GM13976 (cell line): ENCODE results near the gene TLCD2.

Experiments used
- DNase-seq: peaks from one replicate; pipeline ENCODE4 v3.0.0; 2012; ENCODE audit warnings: low spot score
- in situ Hi-C: fragments of 300-500 bp; cut with MboI; formaldehyde crosslinking; loops from one replicate; pipeline ENCODE4 v1.12.0; 2022; ENCODE audit warnings: low sequenced_read_pairs, mixed read lengths, inconsistent platforms; ENCODE audit not compliant: unreplicated experiment
- TF ChIP-seq, protein P1 (sequence below): IDR thresholded peaks from 2 replicates; pipeline ENCODE4 v1.5.1; 2012; ENCODE audit warnings: borderline replicate concordance, mild to moderate bottlenecking; ENCODE audit not compliant: insufficient read depth; ENCODE audit errors: extremely low read depth, missing control alignments, control extremely low read depth

TLCD2 gene

DNA sequence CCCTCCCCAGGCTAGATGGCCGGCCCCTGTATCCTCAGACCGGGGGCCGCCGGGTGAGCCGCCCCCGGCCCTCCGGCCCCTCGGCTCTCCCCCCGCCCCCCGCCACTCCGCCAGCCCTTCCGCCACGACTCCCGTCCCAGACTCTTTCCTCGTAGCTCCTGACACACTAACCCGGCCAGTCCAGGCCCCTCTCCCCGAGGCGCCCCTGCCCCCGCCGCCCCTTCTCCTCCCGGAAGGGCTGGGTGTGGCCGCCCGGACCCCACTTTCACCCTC, 5.6 kb upstream of the TLCD2 start:
- TF ChIP-seq, protein P1, sequence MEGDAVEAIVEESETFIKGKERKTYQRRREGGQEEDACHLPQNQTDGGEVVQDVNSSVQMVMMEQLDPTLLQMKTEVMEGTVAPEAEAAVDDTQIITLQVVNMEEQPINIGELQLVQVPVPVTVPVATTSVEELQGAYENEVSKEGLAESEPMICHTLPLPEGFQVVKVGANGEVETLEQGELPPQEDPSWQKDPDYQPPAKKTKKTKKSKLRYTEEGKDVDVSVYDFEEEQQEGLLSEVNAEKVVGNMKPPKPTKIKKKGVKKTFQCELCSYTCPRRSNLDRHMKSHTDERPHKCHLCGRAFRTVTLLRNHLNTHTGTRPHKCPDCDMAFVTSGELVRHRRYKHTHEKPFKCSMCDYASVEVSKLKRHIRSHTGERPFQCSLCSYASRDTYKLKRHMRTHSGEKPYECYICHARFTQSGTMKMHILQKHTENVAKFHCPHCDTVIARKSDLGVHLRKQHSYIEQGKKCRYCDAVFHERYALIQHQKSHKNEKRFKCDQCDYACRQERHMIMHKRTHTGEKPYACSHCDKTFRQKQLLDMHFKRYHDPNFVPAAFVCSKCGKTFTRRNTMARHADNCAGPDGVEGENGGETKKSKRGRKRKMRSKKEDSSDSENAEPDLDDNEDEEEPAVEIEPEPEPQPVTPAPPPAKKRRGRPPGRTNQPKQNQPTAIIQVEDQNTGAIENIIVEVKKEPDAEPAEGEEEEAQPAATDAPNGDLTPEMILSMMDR, result no peak
- DNase-seq, result no peak
- in situ Hi-C loops, result loop anchor here (25.0 kb wide), 1 partner anchor 322 kb away; the partner anchor contains the start of genes DPH1, OVCA2 and RTN4RL1

GRCh38 chr17:1714980-1715802, 5.0 kb upstream of the TLCD2 start:
- in situ Hi-C loops, result loop anchor here (25.0 kb wide), 1 partner anchor 322 kb away; the partner anchor contains the start of genes DPH1, OVCA2 and RTN4RL1
- DNase-seq, result peak; percentile 50
- TF ChIP-seq, protein P1, result no peak

DNA sequence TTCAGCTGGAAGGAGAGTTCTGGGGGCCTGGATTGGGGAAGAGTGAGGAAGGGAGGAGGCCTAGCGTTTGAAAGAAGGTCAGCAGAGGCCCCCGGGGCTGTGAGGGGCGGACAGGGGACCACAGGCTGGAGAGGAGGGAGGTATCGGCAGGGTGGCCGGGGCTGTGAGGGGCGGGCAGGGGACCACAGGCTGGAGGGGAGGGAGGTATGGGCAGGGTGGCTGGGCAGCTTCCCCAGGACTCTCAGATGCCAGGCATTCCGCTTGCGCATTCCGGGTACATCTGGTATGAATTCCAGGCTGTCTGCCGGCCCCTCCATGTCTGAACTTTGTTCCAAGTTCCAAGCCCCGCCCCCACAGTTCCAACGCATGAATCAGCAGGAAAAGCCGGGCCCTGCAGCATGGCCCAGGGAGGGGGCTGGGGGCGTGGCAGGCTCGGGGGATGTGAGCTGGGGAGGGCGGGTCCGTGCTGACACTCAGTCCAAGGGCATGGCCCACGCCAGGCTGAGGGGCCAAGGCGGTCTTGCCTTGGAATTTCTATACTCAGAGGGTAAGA, 4.3 kb upstream of the TLCD2 start:
- in situ Hi-C loops, result loop anchor here (25.0 kb wide), 1 partner anchor 323 kb away; the partner anchor contains the start of genes DPH1, OVCA2 and RTN4RL1
- TF ChIP-seq, protein P1, result no peak
- DNase-seq, result no peak

- TF ChIP-seq, protein P1, result peak; percentile 28
- no peak for DNase-seq
- in situ Hi-C loops, result loop anchor here (25.0 kb wide), 1 partner anchor 323 kb away; the partner anchor contains the start of genes DPH1, OVCA2 and RTN4RL1
These were observed 3.8 kb upstream of the TLCD2 start for GRCh38 chr17:1713878-1714426.

DNA sequence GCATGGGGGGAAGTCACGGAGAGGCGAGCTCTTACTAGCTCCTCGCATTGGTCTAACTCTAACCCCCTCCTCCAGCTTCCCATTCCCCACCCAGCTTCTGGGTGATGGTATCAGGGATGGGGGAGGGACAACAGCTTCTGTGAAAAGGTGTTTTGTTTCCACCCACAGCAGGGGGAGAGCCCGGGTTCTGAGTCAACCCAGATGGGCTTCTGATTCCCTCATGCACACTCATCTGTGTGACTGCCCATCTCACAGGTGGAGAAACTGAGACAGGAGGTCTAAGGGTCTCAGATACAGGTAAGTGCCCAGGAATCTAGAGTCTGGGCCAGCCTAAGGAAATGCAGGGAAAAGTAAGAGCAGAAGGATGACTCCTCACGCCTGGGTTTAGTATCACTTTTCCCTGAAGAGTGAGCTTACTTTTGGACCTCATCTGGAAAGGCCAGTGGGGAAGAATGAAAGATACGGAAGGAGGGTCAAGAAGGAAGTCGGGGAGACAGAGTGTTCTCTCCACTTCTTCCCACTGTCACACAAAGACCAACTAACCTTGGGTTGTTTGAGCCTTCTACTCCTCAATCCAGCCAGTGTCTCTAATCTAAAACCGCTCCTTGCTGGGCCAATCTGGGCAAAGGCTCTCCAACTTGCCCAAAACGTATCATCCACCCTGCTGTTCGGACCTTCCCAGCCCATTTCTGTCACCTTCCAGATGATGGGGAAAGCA, 3.1 kb upstream of the TLCD2 start:
- no peak for DNase-seq
- TF ChIP-seq, protein P1, result no peak
- in situ Hi-C loops, result loop anchor here (25.0 kb wide), 1 partner anchor 324 kb away; the partner anchor contains the start of genes DPH1, OVCA2 and RTN4RL1

DNA sequence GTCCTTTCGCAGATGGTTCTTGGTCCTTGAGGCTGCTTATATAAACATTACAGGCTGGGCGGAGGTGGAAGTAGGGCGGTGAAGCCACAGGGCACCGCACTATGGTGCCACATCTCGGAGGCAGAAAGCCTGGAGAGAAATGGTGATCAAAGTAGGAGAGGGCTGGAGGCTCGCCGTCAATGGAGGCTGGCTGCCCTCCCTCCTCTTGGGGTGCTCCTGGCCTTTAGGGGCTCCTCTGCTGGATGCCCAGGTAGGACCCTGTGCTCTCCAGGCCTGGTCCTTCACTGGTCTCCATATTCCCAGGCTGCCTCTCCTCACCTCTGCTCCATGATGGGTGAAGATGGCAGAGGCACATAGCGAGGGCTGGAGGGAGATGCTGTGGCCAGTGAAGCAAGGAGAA, 2.1 kb upstream of the TLCD2 start:
- TF ChIP-seq, protein P1, result no peak
- in situ Hi-C loops, result loop anchor here (25.0 kb wide), 1 partner anchor 325 kb away; the partner anchor contains the start of genes DPH1, OVCA2 and RTN4RL1
- no peak for DNase-seq
